Gastrocnemius medialis (tissue), 4 donors: Measurements from ENCODE around the gene MESP2.

ENCODE experiments used
- POLR2A ChIP-seq, 2 donors: fragments of 450-650 bp; IDR thresholded peaks; one replicate each; pipeline ENCODE4 v1.6.1; 2017; ENCODE audit warnings: antibody characterized with exemption in 2 of 2, mild to moderate bottlenecking in 2 of 2, moderate library complexity in 2 of 2
- TF ChIP-seq, protein P1 (sequence below), 5 experiments: fragments of 450-650 bp in 3 of 5; fragments of 200-600 bp in 2 of 5; sonication (generic) in 2 of 5; IDR thresholded peaks in 4 of 5; conservative IDR thresholded peaks in 1 of 5; 1 replicate in 4 of 5; 2 replicates in 1 of 5; pipeline ENCODE4 v1.5.1; 2016 to 2019; ENCODE audit warnings: antibody characterized with exemption in 5 of 5, mild to moderate bottlenecking in 3 of 5, moderate library complexity in 3 of 5

DNA sequence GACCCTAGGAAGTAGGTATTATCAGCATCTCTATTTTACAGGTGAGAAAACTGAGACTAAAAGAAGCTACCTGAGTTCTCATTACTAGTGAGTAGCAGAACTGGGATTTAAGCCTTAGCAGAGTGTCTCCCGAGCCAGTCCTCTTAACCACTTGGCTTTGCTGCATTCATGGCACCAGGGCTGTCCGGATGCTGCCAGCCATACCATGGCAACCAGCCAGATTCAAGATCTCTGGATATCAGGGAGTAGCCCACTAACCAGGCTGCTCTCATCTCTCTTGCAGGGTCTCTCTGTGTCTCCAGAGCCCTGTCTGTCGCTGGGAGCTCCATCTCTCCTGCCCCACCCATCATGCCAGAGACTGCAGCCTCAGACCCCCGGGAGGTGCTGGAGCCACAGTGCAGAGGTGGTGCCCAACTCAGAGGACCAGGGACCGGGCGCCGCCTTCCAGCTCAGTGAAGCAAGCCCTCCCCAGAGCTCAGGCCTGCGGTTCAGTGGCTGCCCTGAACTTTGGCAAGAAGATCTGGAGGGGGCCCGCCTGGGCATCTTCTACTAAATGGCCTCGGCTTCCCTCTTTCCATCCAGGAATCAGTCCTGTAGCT is 1.7 kb downstream of the MESP2 start:
- TF ChIP-seq, protein P1, sequence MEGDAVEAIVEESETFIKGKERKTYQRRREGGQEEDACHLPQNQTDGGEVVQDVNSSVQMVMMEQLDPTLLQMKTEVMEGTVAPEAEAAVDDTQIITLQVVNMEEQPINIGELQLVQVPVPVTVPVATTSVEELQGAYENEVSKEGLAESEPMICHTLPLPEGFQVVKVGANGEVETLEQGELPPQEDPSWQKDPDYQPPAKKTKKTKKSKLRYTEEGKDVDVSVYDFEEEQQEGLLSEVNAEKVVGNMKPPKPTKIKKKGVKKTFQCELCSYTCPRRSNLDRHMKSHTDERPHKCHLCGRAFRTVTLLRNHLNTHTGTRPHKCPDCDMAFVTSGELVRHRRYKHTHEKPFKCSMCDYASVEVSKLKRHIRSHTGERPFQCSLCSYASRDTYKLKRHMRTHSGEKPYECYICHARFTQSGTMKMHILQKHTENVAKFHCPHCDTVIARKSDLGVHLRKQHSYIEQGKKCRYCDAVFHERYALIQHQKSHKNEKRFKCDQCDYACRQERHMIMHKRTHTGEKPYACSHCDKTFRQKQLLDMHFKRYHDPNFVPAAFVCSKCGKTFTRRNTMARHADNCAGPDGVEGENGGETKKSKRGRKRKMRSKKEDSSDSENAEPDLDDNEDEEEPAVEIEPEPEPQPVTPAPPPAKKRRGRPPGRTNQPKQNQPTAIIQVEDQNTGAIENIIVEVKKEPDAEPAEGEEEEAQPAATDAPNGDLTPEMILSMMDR (IDR thresholded peaks at IDR 0.05 in 4 of 5, conservative IDR thresholded peaks at IDR 0.05 in 1 of 5), result no peak
- no peak for TF ChIP-seq POLR2A (IDR thresholded peaks at IDR 0.05)
